HepG2 (cell line): ENCODE measurements around the gene PNP. TPM values are rescaled to one million over a fixed set of nuclear protein-coding genes. Genes with fewer than 3 reads are reported as not detected.

Source experiments
- CHD2 ChIP-seq: IDR thresholded peaks from 2 replicates; pipeline ENCODE4 v1.6.1; 2011; ENCODE audit warnings: low read depth, low read length, improper control_type of control experiment
- NFYB ChIP-seq: sonication (generic); formaldehyde crosslinking; IDR thresholded peaks from 2 replicates; pipeline ENCODE4 v1.4.0; 2020; ENCODE audit warnings: missing genetic modification reagents
- RFX3 ChIP-seq: IDR thresholded peaks from 2 replicates; pipeline ENCODE4 v1.6.1; 2016; ENCODE audit warnings: missing biosample characterization, missing genetic modification reagents
- RFXANK ChIP-seq: IDR thresholded peaks from 2 replicates; pipeline ENCODE4 v1.6.1; 2016
- SYNCRIP ChIP-seq: fragments of 200-400 bp; formaldehyde crosslinking; IDR thresholded peaks from 2 replicates; pipeline ENCODE4 v1.6.1; 2018; ENCODE audit warnings: mild to moderate bottlenecking, low read depth, low read length; ENCODE audit not compliant: insufficient read depth
- ZEB1 ChIP-seq: IDR thresholded peaks from 2 replicates; pipeline ENCODE4 v1.6.1; 2012; ENCODE audit warnings: mild to moderate bottlenecking, low read depth, inconsistent platforms; ENCODE audit not compliant: insufficient replicate concordance
- ZNF343 ChIP-seq: sonication (generic); formaldehyde crosslinking; IDR thresholded peaks from 2 replicates; pipeline ENCODE4 v1.4.0; 2020; ENCODE audit warnings: mild to moderate bottlenecking, missing genetic modification reagents
- ZNF432 ChIP-seq: sonication (generic); formaldehyde crosslinking; IDR thresholded peaks from 2 replicates; pipeline ENCODE4 v1.5.0; 2020; ENCODE audit warnings: missing genetic modification reagents, mild to moderate bottlenecking, borderline replicate concordance
- polyA plus RNA-seq, 8 experiments: library from polyadenylated mRNA; depleted of rRNA in 3 of 8; stranded (reverse) in 7 of 8; unstranded in 1 of 8; fragments of >200 nt; fragmentation: Illumina TruSeq in 4 of 8; extraction: Trizol in 4 of 8; gene quantifications; 2 replicates each; pipeline versions ENCODE4 v1.2.1 to v1.2.3, GENCODE V29; 2011 to 2016; ENCODE audit warnings: low read depth in 4 of 8, missing spikeins in 1 of 8, mixed read lengths in 1 of 8; ENCODE audit not compliant: insufficient read depth in 1 of 8
- total RNA-seq, 5 experiments: library from RNA; depleted of rRNA; stranded (reverse); fragments of >200 nt; fragmentation: Illumina TruSeq; extraction: Trizol; gene quantifications; 2 replicates each; pipeline ENCODE4 v1.2.3, GENCODE V29; 2016; ENCODE audit warnings: low read depth in 1 of 5
- TF ChIP-seq, protein P1 (sequence below): sonication (generic); formaldehyde crosslinking; IDR thresholded peaks from 2 replicates; pipeline ENCODE4 v1.4.0; 2020; ENCODE audit warnings: missing genetic modification reagents
- TF ChIP-seq, protein P2 (sequence below): sonication (generic); formaldehyde crosslinking; IDR thresholded peaks from one replicate; pipeline ENCODE4 v1.5.1; 2020; ENCODE audit warnings: mild to moderate bottlenecking, missing genetic modification reagents; ENCODE audit errors: not compliant biosample characterization
- TF ChIP-seq, protein P3 (sequence below): sonication (generic); formaldehyde crosslinking; conservative IDR thresholded peaks from 2 replicates; pipeline ENCODE4 v1.4.0; 2020; ENCODE audit warnings: missing genetic modification reagents
- TF ChIP-seq, protein P4 (sequence below): sonication (generic); formaldehyde crosslinking; IDR thresholded peaks from 2 replicates; pipeline ENCODE4 v1.4.0; 2020; ENCODE audit warnings: missing genetic modification reagents

The PNP gene
- total and polyA plus RNA-seq, 2 of the 13 experiments (the other 11 are each of a cell fraction or from before 2014, with no cell fraction given): 45.4 to 74.8 TPM

DNA sequence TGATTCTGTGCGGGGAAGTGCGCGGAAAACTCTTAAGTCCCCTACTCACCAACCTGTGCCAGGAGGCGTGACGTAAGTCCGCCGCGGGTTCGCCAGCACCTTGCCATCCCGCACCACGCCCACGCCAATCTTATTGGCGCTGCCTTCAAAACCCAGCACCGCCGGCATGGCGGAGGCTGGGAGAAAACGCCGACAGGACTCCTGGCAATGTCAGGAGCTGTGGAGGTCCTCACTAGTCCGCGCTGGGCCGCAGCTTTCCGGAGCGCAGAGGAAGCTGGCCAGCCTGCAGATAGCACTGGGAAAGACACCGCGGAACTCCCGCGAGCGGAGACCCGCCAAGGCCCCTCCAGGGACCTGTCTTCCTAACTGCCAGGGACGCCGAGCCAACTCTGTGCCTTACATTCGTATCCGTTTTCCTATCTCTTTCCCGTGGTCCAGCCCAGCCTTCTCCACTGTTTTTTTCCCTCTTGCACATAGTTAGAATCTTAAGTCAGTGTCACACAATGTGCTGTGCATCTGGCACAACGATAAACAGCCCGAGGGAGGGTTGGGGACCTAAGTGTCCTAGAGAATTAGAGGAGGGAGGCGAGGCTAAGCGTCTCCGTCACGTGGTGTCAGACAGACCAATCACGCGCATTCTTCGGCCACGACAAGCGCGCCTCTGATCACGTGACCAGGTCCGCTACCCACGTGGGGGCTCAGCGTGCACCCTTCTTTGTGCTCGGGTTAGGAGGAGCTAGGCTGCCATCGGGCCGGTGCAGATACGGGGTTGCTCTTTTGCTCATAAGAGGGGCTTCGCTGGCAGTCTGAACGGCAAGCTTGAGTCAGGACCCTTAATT lies 14.5 kb upstream of the PNP start, which contains the start of the genes APEX1 and OSGEP (continued):
- TF ChIP-seq RFX3 (CRISPR knock-in tag): no peak; the same call in 1 of the 2 replicates
- TF ChIP-seq, protein P1, sequence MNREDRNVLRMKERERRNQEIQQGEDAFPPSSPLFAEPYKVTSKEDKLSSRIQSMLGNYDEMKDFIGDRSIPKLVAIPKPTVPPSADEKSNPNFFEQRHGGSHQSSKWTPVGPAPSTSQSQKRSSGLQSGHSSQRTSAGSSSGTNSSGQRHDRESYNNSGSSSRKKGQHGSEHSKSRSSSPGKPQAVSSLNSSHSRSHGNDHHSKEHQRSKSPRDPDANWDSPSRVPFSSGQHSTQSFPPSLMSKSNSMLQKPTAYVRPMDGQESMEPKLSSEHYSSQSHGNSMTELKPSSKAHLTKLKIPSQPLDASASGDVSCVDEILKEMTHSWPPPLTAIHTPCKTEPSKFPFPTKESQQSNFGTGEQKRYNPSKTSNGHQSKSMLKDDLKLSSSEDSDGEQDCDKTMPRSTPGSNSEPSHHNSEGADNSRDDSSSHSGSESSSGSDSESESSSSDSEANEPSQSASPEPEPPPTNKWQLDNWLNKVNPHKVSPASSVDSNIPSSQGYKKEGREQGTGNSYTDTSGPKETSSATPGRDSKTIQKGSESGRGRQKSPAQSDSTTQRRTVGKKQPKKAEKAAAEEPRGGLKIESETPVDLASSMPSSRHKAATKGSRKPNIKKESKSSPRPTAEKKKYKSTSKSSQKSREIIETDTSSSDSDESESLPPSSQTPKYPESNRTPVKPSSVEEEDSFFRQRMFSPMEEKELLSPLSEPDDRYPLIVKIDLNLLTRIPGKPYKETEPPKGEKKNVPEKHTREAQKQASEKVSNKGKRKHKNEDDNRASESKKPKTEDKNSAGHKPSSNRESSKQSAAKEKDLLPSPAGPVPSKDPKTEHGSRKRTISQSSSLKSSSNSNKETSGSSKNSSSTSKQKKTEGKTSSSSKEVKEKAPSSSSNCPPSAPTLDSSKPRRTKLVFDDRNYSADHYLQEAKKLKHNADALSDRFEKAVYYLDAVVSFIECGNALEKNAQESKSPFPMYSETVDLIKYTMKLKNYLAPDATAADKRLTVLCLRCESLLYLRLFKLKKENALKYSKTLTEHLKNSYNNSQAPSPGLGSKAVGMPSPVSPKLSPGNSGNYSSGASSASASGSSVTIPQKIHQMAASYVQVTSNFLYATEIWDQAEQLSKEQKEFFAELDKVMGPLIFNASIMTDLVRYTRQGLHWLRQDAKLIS: peak; percentile 30
- TF ChIP-seq SYNCRIP: no peak
- TF ChIP-seq, protein P2, sequence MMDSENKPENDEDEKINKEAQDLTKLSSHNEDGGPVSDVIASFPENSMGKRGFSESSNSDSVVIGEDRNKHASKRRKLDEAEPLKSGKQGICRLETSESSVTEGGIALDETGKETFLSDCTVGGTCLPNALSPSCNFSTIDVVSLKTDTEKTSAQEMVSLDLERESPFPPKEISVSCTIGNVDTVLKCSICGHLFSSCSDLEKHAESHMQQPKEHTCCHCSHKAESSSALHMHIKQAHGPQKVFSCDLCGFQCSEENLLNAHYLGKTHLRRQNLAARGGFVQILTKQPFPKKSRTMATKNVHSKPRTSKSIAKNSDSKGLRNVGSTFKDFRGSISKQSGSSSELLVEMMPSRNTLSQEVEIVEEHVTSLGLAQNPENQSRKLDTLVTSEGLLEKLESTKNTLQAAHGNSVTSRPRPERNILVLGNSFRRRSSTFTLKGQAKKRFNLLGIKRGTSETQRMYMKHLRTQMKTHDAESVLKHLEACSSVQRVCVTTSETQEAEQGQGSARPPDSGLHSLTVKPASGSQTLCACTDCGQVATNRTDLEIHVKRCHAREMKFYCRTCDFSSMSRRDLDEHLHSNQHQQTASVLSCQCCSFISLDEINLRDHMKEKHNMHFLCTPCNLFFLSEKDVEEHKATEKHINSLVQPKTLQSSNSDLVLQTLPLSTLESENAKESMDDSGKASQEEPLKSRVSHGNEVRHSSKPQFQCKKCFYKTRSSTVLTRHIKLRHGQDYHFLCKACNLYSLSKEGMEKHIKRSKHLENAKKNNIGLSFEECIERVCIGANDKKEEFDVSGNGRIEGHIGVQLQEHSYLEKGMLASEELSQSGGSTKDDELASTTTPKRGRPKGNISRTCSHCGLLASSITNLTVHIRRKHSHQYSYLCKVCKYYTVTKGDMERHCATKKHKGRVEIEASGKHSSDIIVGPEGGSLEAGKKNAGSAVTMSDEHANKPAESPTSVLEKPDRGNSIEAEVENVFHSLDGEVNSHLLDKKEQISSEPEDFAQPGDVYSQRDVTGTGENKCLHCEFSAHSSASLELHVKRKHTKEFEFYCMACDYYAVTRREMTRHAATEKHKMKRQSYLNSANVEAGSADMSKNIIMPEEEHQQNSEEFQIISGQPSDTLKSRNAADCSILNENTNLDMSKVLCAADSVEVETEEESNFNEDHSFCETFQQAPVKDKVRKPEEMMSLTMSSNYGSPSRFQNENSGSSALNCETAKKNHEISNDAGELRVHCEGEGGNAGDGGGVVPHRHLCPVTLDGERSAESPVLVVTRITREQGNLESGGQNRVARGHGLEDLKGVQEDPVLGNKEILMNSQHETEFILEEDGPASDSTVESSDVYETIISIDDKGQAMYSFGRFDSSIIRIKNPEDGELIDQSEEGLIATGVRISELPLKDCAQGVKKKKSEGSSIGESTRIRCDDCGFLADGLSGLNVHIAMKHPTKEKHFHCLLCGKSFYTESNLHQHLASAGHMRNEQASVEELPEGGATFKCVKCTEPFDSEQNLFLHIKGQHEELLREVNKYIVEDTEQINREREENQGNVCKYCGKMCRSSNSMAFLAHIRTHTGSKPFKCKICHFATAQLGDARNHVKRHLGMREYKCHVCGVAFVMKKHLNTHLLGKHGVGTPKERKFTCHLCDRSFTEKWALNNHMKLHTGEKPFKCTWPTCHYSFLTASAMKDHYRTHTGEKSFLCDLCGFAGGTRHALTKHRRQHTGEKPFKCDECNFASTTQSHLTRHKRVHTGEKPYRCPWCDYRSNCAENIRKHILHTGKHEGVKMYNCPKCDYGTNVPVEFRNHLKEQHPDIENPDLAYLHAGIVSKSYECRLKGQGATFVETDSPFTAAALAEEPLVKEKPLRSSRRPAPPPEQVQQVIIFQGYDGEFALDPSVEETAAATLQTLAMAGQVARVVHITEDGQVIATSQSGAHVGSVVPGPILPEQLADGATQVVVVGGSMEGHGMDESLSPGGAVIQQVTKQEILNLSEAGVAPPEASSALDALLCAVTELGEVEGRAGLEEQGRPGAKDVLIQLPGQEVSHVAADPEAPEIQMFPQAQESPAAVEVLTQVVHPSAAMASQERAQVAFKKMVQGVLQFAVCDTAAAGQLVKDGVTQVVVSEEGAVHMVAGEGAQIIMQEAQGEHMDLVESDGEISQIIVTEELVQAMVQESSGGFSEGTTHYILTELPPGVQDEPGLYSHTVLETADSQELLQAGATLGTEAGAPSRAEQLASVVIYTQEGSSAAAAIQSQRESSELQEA (CRISPR knock-in tag): peak; percentile 59
- no peak for TF ChIP-seq ZNF432 (CRISPR knock-in tag)
- no peak for TF ChIP-seq RFXANK
- TF ChIP-seq ZEB1: peak; percentile 28
- peak; percentile 79 for TF ChIP-seq ZNF343
- TF ChIP-seq, protein P3, sequence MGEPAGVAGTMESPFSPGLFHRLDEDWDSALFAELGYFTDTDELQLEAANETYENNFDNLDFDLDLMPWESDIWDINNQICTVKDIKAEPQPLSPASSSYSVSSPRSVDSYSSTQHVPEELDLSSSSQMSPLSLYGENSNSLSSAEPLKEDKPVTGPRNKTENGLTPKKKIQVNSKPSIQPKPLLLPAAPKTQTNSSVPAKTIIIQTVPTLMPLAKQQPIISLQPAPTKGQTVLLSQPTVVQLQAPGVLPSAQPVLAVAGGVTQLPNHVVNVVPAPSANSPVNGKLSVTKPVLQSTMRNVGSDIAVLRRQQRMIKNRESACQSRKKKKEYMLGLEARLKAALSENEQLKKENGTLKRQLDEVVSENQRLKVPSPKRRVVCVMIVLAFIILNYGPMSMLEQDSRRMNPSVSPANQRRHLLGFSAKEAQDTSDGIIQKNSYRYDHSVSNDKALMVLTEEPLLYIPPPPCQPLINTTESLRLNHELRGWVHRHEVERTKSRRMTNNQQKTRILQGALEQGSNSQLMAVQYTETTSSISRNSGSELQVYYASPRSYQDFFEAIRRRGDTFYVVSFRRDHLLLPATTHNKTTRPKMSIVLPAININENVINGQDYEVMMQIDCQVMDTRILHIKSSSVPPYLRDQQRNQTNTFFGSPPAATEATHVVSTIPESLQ (CRISPR knock-in tag): 0 out of 2 replicates have a peak, but pooled peaks have one; percentile 47
- TF ChIP-seq CHD2: peak; percentile 88
- peak; percentile 87 for TF ChIP-seq NFYB (CRISPR knock-in tag)
- TF ChIP-seq, protein P4, sequence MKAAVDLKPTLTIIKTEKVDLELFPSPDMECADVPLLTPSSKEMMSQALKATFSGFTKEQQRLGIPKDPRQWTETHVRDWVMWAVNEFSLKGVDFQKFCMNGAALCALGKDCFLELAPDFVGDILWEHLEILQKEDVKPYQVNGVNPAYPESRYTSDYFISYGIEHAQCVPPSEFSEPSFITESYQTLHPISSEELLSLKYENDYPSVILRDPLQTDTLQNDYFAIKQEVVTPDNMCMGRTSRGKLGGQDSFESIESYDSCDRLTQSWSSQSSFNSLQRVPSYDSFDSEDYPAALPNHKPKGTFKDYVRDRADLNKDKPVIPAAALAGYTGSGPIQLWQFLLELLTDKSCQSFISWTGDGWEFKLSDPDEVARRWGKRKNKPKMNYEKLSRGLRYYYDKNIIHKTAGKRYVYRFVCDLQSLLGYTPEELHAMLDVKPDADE (CRISPR knock-in tag): no peak
